GM12872 (cell line): ENCODE results near the gene CCDC43.

Experiments used
- TF ChIP-seq, protein P1 (sequence below): IDR thresholded peaks from 3 replicates; pipeline ENCODE4 v1.5.1; 2011; ENCODE audit warnings: low read depth, mild to moderate bottlenecking, low read length, moderate library complexity; ENCODE audit not compliant: insufficient read depth

The CCDC43 gene

GRCh38 chr17:44661835-44662234, 27.7 kb downstream of the CCDC43 start:
- TF ChIP-seq, protein P1, sequence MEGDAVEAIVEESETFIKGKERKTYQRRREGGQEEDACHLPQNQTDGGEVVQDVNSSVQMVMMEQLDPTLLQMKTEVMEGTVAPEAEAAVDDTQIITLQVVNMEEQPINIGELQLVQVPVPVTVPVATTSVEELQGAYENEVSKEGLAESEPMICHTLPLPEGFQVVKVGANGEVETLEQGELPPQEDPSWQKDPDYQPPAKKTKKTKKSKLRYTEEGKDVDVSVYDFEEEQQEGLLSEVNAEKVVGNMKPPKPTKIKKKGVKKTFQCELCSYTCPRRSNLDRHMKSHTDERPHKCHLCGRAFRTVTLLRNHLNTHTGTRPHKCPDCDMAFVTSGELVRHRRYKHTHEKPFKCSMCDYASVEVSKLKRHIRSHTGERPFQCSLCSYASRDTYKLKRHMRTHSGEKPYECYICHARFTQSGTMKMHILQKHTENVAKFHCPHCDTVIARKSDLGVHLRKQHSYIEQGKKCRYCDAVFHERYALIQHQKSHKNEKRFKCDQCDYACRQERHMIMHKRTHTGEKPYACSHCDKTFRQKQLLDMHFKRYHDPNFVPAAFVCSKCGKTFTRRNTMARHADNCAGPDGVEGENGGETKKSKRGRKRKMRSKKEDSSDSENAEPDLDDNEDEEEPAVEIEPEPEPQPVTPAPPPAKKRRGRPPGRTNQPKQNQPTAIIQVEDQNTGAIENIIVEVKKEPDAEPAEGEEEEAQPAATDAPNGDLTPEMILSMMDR, result no peak

DNA sequence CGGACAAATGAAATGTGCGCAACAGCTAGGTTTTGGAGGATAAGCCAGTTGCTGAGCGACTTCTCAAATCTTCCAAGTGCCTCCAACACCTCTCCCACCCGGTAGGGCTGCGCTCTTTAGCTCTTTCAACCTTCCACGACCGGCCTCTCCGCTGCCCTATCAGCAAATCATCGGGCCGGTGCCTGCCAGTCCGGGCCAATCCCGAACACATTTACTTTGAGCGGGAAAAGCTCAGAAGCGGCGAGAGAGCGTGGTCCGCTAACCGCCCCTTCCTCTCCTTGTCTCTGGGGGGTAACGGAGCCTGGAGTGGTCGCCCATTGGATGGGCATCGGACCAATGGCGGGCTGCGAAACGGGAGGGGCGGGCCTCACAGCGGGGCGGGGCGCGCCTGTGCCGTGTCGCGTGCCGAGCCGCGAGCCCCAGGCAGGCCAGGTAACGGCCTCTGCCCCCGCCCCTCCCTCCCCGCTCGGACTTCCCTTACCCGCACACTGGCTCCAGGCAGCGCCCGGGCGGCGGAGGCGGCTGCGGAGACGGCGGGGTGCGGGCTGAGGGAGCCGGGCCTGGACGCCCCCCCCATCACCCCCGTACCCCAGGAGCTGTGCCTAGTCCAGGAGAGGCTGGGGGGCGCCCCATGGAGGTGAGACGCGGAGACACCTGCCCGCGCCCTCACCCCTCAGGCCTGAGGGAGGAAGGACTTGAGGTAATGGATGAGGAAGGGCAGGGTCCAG, 33.4 kb downstream of the CCDC43 start, which contains the start of gene MEIOC:
Gene MEIOC, plus strand, starts transcription at position 486 of the 728 bp plus-strand sequence. Its CDS starts 146 bp downstream, at position 632.
- TF ChIP-seq, protein P1, result no peak

DNA sequence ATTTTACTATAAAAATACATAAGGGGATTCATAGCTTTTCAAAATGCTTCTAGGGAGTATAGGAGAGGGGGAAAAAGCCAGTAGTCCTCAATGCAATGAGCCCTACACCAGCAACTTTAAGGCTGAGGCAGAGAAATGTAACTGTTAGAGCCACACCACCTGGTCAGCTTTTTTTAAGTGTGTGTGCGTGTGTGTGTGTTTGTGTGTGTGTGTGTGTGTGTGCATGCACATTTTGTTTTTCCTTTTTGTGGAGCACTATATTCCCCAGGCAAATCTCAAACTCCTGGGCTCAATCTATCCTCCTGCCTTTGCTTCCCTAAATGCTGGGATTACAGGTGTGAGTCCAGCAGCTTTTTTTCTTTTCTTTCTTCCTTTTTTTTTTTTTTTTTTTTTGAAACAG, 35.6 kb downstream of the CCDC43 start:
- TF ChIP-seq, protein P1, result no peak

GRCh38 chr17:44653384-44653783, 36.2 kb downstream of the CCDC43 start:
- TF ChIP-seq, protein P1, result no peak

DNA sequence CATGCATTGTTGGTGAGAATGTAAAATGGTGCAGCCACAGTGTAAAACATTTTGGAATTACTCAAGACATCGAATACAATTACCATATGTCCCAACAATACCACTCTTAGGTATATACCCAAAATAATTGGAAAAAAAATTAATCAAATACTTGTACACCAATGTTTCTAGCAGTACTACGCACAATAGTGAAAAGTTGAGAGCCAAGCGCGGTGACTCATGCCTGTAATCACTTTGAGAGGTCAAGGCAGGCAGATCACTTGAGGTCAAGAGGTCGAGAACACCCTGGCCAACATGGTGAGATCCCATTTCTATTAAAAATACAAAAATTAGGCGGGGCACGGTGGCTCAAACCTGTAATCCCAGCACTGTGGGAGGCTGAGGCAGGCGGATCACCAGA, 36.8 kb downstream of the CCDC43 start:
- TF ChIP-seq, protein P1, result no peak

GRCh38 chr17:44651228-44651627, 38.3 kb downstream of the CCDC43 start:
- TF ChIP-seq, protein P1, result no peak

GRCh38 chr17:44648963-44649362, 40.6 kb downstream of the CCDC43 start:
- TF ChIP-seq, protein P1, result no peak
